ENCODE measurements around the gene SEPTIN1. TPM values are rescaled to one million over a fixed set of nuclear protein-coding genes. Genes with fewer than 3 reads are reported as not detected.
"Not testable (repeated sequence)": the region's sequence is repeated elsewhere in the genome, so short reads cannot be mapped to it uniquely, and the experiment has no call there.

Gene SEPTIN1
- total and polyA plus RNA-seq, 12 donors = 0.11 to 19.8 (median 2.8) TPM; not detected in 1

GRCh38 chr16:30397776-30398660, 15.7 kb upstream of the SEPTIN1 start:
- intact Hi-C loops (cut with DNase I) = no loop called here
- Histone ChIP-seq H3K36me3 (replicated peaks in 1 of 2) (peaks cover 0 to 17% of the 10 kb centered on the region in 2 donors), H3K4me3 (no peak overlapping the region), H3K4me1 (replicated peaks in 1 of 2) (peaks cover 13 to 31% of the 10 kb centered on the region in 2 donors), H3K9me3 (replicated peaks in 1 of 3) (no peaks in the 10 kb centered on the region), H3K27me3 (no peaks in the 10 kb centered on the region), H3K27ac (no peak overlapping the region)
- TF ChIP-seq POLR2A (IDR thresholded peaks at IDR 0.05) (no peak), CTCF (IDR thresholded peaks at IDR 0.05) (no peak)
- no peak for DNase-seq
- 90 to 96% (median 93%) methylated on average over 18 to 42 of the region's 42 CpGs for WGBS, 4 donors

- Histone ChIP-seq H3K27ac (no peak overlapping the region), H3K36me3 (replicated peaks in 1 of 2) (peaks cover 0 to 17% of the 10 kb centered on the region in 2 donors), H3K9me3 (replicated peaks in 1 of 3) (no peaks in the 10 kb centered on the region), H3K4me1 (replicated peaks in 1 of 2) (peaks cover 13 to 31% of the 10 kb centered on the region in 2 donors), H3K4me3 (no peak overlapping the region), H3K27me3 (no peaks in the 10 kb centered on the region)
- 74 to 85% (median 81%) methylated on average over 4 of the region's 4 CpGs for WGBS, 4 donors
- no peak for DNase-seq
- TF ChIP-seq POLR2A (IDR thresholded peaks at IDR 0.05) (no peak), CTCF (IDR thresholded peaks at IDR 0.05) (no peak)
- intact Hi-C loops (cut with DNase I) = no loop called here
Measured at GRCh38 chr16:30397056-30397455, 14.7 kb upstream of the SEPTIN1 start.

GRCh38 chr16:30396627-30397026, 14.3 kb upstream of the SEPTIN1 start:
- H3K27ac ChIP-seq; H3K27me3 ChIP-seq; DNase-seq; H3K9me3 ChIP-seq (replicated peaks in 1 of 3); intact Hi-C loops (cut with DNase I); H3K4me3 ChIP-seq: not testable (repeated sequence)
- Histone ChIP-seq H3K36me3 (replicated peaks in 1 of 2) (peaks cover 0 to 17% of the 10 kb centered on the region in 2 donors), H3K4me1 (replicated peaks in 1 of 2) (peaks cover 13 to 31% of the 10 kb centered on the region in 2 donors)
- WGBS, 4 donors = 77 to 89% (median 83%) methylated on average over 4 of the region's 4 CpGs

- peak overlapping the region in 3 of 4 donors; percentile 38 to 100 (median 71) for H3K4me3 ChIP-seq
- no peak for DNase-seq
- WGBS, 4 donors = 11 to 14% (median 13%) methylated on average over 13 of the region's 13 CpGs
- no peaks in the 10 kb centered on the region for H3K27me3 ChIP-seq
- H3K36me3 ChIP-seq (replicated peaks in 1 of 2) = peaks cover 0 to 17% of the 10 kb centered on the region in 2 donors
- no peaks in the 10 kb centered on the region for H3K9me3 ChIP-seq (replicated peaks in 1 of 3)
- no peak for TF ChIP-seq POLR2A (IDR thresholded peaks at IDR 0.05)
- TF ChIP-seq CTCF (IDR thresholded peaks at IDR 0.05) = no peak
- intact Hi-C loops (cut with DNase I) = no loop called here
- peak overlapping the region in 4 of 5 donors; percentile 75 to 91 (median 82) for H3K27ac ChIP-seq
- peaks cover 13 to 30% of the 10 kb centered on the region in 2 donors for H3K4me1 ChIP-seq (replicated peaks in 1 of 2)
Measured at GRCh38 chr16:30395992-30396585, 13.7 kb upstream of the SEPTIN1 start.
